AG09309 (cell line): ENCODE results near the gene NDST1.

Experiments
- DNase-seq: peaks from one replicate; pipeline ENCODE4 v3.0.0-alpha.2; 2010; ENCODE audit warnings: low read depth
- H3K4me3 ChIP-seq: 2 replicates; pipeline ENCODE4 v1.5.1; 2011; ENCODE audit warnings: mild to moderate bottlenecking, low read depth, low read length, moderate library complexity; ENCODE audit not compliant: control insufficient read depth
- TF ChIP-seq, protein P1 (sequence below): IDR thresholded peaks from 2 replicates; pipeline ENCODE4 v1.5.1; 2011; ENCODE audit warnings: mild to moderate bottlenecking, low read depth, low read length, inconsistent platforms; ENCODE audit not compliant: insufficient read depth, control insufficient read depth; ENCODE audit errors: missing control alignments

NDST1 gene

DNA sequence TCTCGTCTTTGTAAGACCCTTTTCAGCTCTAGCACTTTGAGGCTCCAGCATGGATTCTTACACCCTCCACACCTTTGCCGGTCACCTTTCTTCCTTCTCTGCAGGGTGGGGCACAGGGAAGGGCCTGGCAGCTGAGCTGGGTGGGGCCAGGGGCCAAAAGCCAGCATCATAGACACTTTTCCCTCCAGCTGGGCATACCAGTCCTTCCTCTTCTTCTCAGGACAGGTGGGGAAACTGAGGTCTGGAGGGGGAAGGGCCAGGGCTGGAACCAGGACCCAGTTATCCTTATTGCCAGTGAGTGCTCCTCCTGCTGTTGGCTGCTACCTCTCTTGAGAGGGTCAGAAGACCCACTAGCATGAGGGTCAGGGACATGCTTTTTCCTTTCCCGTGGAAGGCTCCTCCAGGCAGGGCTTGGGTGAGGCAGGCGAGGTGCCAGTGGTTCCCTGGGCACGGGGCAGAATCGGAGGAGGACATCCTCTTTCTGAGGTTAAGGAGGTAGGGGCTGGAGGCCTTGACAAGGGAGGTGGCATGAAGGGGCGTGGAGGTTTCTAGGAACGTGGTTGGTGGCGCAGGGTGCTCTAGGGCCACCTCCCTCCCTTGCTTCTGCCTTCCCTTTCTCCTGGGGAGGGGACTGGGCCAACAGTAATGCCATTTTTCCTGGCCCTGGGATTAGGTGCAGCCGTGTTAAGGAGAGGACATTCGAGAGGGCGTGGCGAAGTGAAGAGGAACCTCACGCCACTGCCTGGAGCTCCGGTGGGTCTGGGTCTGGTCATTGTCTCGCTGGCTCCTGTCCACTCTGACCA lies at the start of gene NDST1:
NDST1 (plus strand) TSS at position 658 of the 803 bp plus-strand sequence. CDS start 13,124 bp downstream, outside the sequence.
- no peak for DNase-seq
- H3K4me3 ChIP-seq: no peak within 1 kb of the TSS
- TF ChIP-seq, protein P1, sequence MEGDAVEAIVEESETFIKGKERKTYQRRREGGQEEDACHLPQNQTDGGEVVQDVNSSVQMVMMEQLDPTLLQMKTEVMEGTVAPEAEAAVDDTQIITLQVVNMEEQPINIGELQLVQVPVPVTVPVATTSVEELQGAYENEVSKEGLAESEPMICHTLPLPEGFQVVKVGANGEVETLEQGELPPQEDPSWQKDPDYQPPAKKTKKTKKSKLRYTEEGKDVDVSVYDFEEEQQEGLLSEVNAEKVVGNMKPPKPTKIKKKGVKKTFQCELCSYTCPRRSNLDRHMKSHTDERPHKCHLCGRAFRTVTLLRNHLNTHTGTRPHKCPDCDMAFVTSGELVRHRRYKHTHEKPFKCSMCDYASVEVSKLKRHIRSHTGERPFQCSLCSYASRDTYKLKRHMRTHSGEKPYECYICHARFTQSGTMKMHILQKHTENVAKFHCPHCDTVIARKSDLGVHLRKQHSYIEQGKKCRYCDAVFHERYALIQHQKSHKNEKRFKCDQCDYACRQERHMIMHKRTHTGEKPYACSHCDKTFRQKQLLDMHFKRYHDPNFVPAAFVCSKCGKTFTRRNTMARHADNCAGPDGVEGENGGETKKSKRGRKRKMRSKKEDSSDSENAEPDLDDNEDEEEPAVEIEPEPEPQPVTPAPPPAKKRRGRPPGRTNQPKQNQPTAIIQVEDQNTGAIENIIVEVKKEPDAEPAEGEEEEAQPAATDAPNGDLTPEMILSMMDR: no peak

DNA sequence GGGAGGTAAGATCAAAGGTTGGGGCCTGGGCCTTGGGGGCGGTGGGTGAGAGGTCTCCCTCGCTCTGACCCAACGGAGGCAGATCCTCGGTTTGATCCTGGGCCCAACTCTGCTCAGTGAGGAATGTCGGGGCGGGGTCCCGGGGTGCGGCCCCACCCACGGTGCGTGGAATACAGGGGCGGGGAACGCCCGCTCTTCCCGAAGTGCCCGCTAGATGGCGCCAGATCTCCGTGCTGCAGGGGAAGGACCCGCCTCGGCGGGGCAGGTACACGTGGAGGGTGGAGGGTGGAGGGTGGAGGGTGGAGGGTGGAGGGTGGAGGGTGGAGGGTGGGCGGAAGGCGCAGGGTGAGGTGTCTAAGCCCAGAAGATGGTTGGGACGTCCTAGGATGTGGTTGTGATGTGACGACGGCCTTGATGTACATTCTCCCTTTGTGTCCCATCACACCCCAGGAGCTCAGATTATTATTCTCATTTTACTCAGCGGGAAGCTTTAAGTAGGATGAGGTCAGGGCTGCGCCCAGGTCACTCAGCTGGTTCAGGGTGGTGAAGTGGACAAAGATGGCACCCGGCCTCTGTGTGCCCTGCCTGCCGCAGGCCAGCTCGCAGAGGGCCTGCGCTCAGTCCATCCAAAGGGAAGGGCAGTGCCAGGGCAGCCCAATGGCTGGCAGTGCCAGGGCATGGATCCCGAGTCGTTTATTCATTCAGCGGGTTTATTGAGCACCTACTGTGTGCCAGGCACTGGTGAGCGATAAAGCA lies 49.0 kb upstream of the NDST1 start:
- peak overlapping the region; percentile 21; the same call in 1 of the 2 replicates for H3K4me3 ChIP-seq
- TF ChIP-seq, protein P1: peak; percentile 83
- no peak for DNase-seq

GRCh38 chr5:150460781-150461180 lies 47.1 kb upstream of the NDST1 start:
- TF ChIP-seq, protein P1: no peak
- DNase-seq: no peak
- H3K4me3 ChIP-seq: no peak overlapping the region

DNA sequence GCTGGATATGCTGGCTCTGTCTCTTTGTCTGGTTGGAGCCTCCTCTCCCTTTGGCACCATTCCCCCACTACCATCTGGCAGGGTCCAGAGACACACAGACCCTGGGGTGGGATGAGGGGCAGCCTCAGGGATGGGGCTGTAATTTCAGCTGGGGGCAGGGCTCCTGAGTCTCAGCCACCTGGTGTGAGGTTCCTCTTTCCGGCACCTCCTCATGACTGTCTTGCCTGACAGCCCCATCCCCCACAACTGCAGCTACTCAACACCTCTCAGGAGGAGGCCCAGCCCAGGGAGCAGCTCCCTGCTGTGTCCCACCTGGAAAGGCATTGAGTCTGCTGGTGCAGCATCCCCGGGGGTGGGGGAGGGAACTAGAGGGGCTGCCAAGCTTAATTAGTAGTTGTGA lies 46.7 kb upstream of the NDST1 start:
- no peak for DNase-seq
- TF ChIP-seq, protein P1: no peak
- H3K4me3 ChIP-seq: no peak overlapping the region

DNA sequence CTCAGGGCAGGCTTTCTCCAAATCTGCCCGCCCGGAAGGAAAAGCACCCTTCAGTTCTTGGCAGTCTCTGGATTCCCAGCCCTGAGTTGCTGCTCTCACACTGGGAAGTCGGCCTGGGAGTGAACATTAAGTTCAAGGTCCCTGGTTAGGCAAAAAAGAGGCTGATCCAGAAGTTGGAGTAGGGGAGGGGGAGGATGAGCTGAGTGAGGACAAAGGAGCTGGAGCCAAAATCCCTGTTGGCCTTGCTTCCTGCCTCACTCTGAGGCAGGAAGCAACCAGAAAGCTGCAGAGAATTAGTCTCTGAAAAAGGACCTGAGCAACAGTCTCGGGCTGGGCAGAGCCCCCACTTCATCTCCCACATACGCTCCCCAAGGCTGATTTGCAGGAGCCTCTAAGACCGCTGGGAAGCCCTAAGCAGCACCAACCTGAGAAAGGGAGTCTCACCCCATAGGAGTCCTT lies 43.3 kb upstream of the NDST1 start:
- TF ChIP-seq, protein P1: no peak
- H3K4me3 ChIP-seq: no peak overlapping the region
- DNase-seq: no peak

DNA sequence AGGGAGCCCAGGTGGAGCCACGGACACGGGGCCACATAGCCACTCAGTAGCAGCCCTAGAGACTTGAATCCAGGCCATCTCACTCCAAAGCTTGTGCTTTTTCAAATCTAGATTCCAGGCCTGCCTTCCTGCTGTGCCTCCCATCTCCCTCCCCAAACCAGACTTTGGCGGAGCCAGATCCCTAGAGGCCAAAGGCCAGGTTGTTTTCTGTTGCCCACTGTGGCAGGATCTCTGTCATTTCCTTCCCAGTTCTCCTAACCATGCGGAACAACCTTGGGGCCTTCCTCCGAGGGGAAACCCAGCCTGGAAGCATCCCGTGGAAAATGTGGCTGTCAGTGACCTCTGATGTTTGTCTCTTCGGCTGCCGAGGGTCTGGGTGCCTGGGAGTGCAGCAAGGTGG lies 42.0 kb upstream of the NDST1 start:
- DNase-seq: no peak
- H3K4me3 ChIP-seq: no peak overlapping the region
- TF ChIP-seq, protein P1: no peak
